ENCODE data around the gene UST. TPM values are rescaled to one million over a fixed set of nuclear protein-coding genes. Genes with fewer than 3 reads are reported as not detected.

Gene UST
- total and polyA plus RNA-seq, 2 of the 8 experiments (the other 6 are each of a cell fraction or from before 2014, with no cell fraction given), result 13.5 to 34.5 TPM

DNA sequence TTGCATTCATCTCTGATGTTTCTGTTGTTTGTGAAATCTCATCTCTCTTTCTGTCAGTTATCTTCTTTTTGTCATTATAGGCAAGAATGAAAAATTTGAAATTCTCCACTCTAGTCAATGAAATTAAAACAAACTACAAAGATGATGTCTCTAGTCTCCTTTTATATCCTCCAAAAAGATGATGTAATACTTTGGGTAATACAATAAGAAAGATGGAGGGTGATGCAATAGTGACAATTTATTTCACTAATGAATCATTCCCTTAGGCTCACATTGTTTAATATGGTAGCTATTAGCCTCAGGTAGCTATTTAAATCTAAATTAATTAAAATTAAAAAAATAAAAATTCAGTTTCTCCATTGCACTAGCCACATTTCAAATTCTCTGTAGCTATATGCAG, 145.4 kb downstream of the UST start:
- H3K79me1 ChIP-seq (ENCODE audit: low read depth, low read length), result 0 out of 2 replicates have a peak, but pooled peaks cover 2% of the 10 kb centered on the region
- H2BK15ac ChIP-seq (ENCODE audit: low read length), result no peak overlapping the region
- no peak overlapping the region for H3K23ac ChIP-seq (ENCODE audit: insufficient read length)
- H2AK5ac ChIP-seq (ENCODE audit: low read depth, low read length), result no peak overlapping the region
- H3K4ac ChIP-seq (replicated peaks; ENCODE audit: insufficient read length, low read depth, low read length), result no peak overlapping the region
- H4K5ac ChIP-seq (ENCODE audit: insufficient read length, low read depth, low read length), result peak overlapping the region; percentile 35
- no peaks in the 10 kb centered on the region for H3K4me1 ChIP-seq (replicated peaks in 1 of 4; ENCODE audit: control insufficient read depth in 3 of 4, insufficient read depth in 4 of 4, low read length in 3 of 4)
- no peak for DNase-seq (ENCODE audit: low read depth in 1 of 2, low spot score in 2 of 2)
- H4K8ac ChIP-seq (ENCODE audit: extremely low read depth, insufficient read depth, low read length), result no peak overlapping the region
- ChIA-PET CTCF (ENCODE audit: partially characterized antibody) (no interaction called here), POLR2A (ENCODE audit: partially characterized antibody) (no interaction called here)
- no peaks in the 10 kb centered on the region for H3K9me3 ChIP-seq (ENCODE audit: insufficient read depth in 2 of 2, low read depth in 1 of 2, low read length in 1 of 2)
- TF ChIP-seq, protein P1, sequence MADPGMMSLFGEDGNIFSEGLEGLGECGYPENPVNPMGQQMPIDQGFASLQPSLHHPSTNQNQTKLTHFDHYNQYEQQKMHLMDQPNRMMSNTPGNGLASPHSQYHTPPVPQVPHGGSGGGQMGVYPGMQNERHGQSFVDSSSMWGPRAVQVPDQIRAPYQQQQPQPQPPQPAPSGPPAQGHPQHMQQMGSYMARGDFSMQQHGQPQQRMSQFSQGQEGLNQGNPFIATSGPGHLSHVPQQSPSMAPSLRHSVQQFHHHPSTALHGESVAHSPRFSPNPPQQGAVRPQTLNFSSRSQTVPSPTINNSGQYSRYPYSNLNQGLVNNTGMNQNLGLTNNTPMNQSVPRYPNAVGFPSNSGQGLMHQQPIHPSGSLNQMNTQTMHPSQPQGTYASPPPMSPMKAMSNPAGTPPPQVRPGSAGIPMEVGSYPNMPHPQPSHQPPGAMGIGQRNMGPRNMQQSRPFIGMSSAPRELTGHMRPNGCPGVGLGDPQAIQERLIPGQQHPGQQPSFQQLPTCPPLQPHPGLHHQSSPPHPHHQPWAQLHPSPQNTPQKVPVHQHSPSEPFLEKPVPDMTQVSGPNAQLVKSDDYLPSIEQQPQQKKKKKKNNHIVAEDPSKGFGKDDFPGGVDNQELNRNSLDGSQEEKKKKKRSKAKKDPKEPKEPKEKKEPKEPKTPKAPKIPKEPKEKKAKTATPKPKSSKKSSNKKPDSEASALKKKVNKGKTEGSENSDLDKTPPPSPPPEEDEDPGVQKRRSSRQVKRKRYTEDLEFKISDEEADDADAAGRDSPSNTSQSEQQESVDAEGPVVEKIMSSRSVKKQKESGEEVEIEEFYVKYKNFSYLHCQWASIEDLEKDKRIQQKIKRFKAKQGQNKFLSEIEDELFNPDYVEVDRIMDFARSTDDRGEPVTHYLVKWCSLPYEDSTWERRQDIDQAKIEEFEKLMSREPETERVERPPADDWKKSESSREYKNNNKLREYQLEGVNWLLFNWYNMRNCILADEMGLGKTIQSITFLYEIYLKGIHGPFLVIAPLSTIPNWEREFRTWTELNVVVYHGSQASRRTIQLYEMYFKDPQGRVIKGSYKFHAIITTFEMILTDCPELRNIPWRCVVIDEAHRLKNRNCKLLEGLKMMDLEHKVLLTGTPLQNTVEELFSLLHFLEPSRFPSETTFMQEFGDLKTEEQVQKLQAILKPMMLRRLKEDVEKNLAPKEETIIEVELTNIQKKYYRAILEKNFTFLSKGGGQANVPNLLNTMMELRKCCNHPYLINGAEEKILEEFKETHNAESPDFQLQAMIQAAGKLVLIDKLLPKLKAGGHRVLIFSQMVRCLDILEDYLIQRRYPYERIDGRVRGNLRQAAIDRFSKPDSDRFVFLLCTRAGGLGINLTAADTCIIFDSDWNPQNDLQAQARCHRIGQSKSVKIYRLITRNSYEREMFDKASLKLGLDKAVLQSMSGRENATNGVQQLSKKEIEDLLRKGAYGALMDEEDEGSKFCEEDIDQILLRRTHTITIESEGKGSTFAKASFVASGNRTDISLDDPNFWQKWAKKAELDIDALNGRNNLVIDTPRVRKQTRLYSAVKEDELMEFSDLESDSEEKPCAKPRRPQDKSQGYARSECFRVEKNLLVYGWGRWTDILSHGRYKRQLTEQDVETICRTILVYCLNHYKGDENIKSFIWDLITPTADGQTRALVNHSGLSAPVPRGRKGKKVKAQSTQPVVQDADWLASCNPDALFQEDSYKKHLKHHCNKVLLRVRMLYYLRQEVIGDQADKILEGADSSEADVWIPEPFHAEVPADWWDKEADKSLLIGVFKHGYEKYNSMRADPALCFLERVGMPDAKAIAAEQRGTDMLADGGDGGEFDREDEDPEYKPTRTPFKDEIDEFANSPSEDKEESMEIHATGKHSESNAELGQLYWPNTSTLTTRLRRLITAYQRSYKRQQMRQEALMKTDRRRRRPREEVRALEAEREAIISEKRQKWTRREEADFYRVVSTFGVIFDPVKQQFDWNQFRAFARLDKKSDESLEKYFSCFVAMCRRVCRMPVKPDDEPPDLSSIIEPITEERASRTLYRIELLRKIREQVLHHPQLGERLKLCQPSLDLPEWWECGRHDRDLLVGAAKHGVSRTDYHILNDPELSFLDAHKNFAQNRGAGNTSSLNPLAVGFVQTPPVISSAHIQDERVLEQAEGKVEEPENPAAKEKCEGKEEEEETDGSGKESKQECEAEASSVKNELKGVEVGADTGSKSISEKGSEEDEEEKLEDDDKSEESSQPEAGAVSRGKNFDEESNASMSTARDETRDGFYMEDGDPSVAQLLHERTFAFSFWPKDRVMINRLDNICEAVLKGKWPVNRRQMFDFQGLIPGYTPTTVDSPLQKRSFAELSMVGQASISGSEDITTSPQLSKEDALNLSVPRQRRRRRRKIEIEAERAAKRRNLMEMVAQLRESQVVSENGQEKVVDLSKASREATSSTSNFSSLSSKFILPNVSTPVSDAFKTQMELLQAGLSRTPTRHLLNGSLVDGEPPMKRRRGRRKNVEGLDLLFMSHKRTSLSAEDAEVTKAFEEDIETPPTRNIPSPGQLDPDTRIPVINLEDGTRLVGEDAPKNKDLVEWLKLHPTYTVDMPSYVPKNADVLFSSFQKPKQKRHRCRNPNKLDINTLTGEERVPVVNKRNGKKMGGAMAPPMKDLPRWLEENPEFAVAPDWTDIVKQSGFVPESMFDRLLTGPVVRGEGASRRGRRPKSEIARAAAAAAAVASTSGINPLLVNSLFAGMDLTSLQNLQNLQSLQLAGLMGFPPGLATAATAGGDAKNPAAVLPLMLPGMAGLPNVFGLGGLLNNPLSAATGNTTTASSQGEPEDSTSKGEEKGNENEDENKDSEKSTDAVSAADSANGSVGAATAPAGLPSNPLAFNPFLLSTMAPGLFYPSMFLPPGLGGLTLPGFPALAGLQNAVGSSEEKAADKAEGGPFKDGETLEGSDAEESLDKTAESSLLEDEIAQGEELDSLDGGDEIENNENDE (IDR thresholded peaks at IDR 0.05; ENCODE audit: insufficient replicate concordance, low read length), result no peak
- TF ChIP-seq CEBPB (IDR thresholded peaks at IDR 0.05; ENCODE audit: low read depth, low read length), result peak; percentile 57; the same call in 1 of the 2 replicates
- H3K4me3 ChIP-seq (ENCODE audit: extremely low read depth in 1 of 4, insufficient read depth in 2 of 4, low read depth in 3 of 4, low read length in 4 of 4), result no peak overlapping the region
- no peak overlapping the region for H4K91ac ChIP-seq (replicated peaks; ENCODE audit: insufficient read length, low read length)
- H2BK12ac ChIP-seq (ENCODE audit: low read depth, low read length), result no peak overlapping the region
- no peak overlapping the region for H3K18ac ChIP-seq (ENCODE audit: extremely low read depth, low read length)
- no peak overlapping the region for H3K27ac ChIP-seq (ENCODE audit: low read depth, low read length)
- H3K27me3 ChIP-seq (replicated peaks in 1 of 4; ENCODE audit: control insufficient read depth in 3 of 4, extremely low read depth in 1 of 4, insufficient read depth in 3 of 4, low read length in 3 of 4), result no peaks in the 10 kb centered on the region
- no peaks in the 10 kb centered on the region for H3K23me2 ChIP-seq (ENCODE audit: low read depth, low read length)
- no peak overlapping the region for H3K4me2 ChIP-seq (ENCODE audit: insufficient read depth in 1 of 2, low read depth in 2 of 2, low read length in 2 of 2)
- no peak overlapping the region for H2BK20ac ChIP-seq (ENCODE audit: low read length)
- no peak for FAIRE-seq
- H3K56ac ChIP-seq (replicated peaks; ENCODE audit: insufficient read length, low read depth, low read length), result no peak overlapping the region
- no peak overlapping the region for H3K9ac ChIP-seq (replicated peaks in 1 of 4; ENCODE audit: extremely low read depth in 1 of 4, low read depth in 3 of 4, low read length in 3 of 4)
- H4K20me1 ChIP-seq (replicated peaks in 1 of 2; ENCODE audit: control insufficient read depth in 1 of 2, insufficient read depth in 2 of 2, low read length in 2 of 2), result no peaks in the 10 kb centered on the region
- H2BK5ac ChIP-seq (ENCODE audit: low read depth, low read length), result no peak overlapping the region
- H3K36me3 ChIP-seq (ENCODE audit: control insufficient read depth in 2 of 4, insufficient read depth in 4 of 4, low read length in 3 of 4), result peaks cover 0 to 10% (median 1%) of the 10 kb centered on the region in 4 experiments; a peak in 1 of 8 replicates
- H3K14ac ChIP-seq (ENCODE audit: insufficient read length), result no peak overlapping the region
- no peak overlapping the region for H2AFZ ChIP-seq (ENCODE audit: low read length)
- H2BK120ac ChIP-seq (replicated peaks; ENCODE audit: low read depth, low read length), result no peak overlapping the region
- no peaks in the 10 kb centered on the region; a peak in 1 of 4 replicates for H3K79me2 ChIP-seq (ENCODE audit: control insufficient read depth in 1 of 2, insufficient read depth in 2 of 2, low read length in 2 of 2)

Data from H1 (cell line).